T-helper 1 cell (primary cell): ENCODE measurements around the gene VTCN1.

Experiments
- DNase-seq, 5 donors: peaks; one replicate each; pipeline ENCODE4 v3.0.0-alpha.2; 2012 to 2020

Gene VTCN1

GRCh38 chr1:117208580-117208979 lies 2.1 kb downstream of the VTCN1 start:
- DNase-seq = no peak

DNA sequence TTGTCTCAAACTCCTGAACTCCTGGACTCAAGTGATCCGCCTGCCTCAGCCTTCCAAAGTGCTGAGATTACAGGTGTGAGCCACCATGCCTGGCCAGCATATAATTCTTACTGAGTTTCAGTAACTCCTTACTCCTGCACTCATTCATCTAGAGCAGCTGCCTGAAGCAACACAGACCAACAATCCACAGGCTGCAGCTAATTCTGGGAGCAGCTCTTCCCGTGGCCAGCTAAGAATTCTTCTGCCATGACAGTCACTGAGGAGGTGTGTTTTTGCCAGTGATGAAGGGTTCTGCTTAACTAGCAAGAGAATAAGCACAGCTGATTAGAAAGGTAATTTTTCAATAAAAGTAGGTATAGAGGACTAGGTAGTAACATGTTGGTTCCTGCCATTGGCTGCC lies 5.4 kb downstream of the VTCN1 start:
- DNase-seq = no peak

DNA sequence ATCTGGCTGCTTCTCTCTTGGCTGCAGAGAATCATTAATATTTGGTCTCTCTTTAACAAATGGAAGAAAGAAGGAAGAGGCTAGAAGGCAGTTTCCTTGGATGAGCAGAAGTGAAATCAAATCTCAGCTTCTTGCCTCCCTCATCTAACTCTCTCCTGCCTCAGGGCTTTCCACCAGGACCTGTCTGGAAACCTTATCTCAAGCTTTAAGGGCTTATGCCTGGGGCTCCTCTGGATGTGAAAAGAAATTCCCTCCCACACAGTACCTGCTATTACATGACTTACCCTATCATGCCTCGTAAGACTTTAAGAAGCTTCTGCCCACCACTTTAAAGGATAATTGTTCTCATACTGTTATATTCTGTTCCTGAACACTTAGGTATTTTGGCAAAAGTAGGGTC lies 8.9 kb downstream of the VTCN1 start:
- DNase-seq = no peak

DNA sequence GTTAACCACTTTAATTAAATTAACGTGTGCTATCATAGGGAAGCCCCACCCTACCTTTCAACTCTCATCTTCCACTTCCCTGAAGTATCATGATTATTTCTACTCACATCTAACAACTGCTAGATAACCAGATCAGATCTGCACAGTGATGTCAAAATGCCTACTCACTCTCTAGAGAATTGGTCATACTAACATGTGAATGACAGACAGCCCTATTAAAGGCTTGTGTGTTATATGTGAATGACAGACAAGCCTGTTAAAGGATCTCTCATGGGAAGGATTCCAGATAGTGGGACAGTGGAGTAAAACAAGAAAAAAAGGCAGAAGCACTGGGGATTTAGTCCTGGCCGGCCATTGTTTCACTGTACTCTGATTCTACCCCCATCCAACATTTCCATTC lies 12.6 kb downstream of the VTCN1 start:
- DNase-seq = no peak

DNA sequence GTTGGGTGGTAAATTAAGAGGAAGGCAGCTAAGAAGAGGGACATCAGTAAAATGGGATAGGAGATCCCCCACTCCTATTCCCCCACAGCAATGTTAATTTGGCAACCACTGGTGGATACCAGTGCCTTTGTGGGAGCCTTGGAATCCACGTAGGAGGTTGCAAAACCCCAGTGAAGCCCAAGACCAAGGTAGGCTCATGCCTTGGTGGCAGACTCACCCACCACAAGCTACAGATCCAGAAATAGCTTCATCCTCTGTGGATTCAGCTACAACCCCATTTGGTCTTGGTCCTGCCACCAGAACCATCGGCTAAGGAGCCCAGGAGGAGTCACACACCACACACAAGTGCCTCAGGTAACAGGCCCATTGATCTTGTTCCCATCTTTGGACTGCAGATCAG lies 21.0 kb downstream of the VTCN1 start:
- DNase-seq = no peak

- no peak for DNase-seq
These were observed 21.8 kb downstream of the VTCN1 start for GRCh38 chr1:117188816-117189437.

DNA sequence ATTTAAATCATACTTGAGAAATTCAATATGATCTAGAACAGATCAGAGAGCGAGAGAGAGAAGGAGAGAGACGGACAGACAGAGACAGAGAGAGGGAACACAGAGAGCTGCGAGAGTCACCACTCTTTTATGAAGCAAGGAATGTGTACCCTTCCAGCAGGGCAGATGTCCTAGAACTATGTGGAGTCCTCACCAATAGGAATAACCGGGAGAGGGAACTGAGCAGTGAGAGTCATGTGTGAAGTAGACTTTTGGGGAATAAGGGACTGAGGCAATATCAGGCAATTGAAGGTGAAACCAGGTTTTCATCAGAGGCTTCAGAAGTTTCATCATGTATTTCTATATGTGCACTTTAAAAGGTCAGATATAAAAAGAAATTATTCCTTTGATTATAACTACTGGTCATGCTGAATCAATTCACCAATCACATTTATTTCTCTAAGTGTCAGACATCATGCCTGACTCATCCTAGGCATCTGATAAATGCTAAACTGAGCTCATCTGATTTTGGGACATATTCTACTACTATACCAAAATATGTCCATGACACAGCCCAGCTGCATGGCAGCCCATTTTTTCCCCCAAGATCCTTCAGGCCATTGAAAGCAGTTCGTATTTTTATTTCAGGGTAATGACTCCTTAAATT lies 22.4 kb downstream of the VTCN1 start:
- DNase-seq = no peak

DNA sequence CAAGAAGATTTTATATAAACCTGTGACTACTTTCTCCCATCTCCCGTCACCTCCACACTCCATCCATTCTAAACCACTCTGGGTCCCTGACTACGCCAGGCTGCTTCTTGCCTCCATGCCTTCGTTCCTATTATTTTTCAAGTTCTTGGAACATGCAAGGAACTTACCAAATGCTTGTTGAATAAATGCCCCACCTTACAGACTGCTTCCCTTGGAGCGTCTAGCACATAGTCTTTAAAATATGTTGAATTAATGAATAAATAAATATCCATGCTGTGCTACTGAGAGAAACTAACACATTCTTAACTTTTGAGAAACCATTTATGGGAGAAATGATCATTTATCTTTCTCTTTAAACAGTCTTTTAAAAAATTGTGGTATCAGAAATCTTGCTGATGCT lies 27.6 kb downstream of the VTCN1 start:
- no peak for DNase-seq

DNA sequence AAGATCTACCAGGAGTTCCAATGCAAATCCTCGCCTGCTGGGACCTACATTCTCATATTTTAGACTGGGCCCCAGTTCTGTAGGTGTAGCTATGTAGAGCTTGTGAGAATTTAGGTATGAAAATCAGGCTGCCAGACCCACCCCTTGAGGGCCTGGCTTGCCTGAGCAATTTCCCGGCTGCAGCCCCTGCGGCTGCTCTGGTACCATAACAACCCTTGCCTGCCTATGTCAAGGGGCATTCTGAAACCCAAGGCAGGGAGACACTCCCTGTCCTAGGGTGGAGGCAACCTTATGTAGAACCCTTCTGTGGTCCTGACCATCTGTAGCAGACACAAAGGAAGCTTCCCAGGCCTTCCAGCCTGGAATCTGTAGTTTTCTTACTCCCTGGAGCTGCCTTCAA lies 28.4 kb downstream of the VTCN1 start:
- DNase-seq = no peak

- no peak for DNase-seq
These were observed 29.1 kb downstream of the VTCN1 start for GRCh38 chr1:117181630-117182041.

GRCh38 chr1:117180147-117180967 lies 30.4 kb downstream of the VTCN1 start:
- no peak for DNase-seq

GRCh38 chr1:117179471-117179870 lies 31.3 kb downstream of the VTCN1 start:
- DNase-seq = no peak

DNA sequence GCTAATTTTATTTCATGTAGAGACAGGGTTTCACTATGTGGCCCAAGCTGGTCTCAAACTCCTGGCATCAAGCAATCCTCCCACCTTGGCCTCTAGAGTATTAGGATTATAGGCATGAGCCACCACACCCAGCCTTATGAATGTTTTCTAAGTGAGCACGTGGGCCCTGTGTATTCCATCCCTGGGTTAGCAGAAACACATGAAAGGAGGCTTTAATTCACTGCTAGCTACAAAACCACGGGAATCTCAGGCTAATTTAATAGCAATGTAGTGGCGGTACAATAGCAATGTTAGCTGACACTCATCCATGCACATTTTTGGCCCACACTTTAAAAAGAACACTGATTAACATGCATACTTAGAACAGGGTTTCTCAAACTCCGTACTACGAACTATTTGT lies 32.0 kb downstream of the VTCN1 start:
- DNase-seq = no peak

GRCh38 chr1:117177376-117177775 lies 33.4 kb downstream of the VTCN1 start:
- no peak for DNase-seq

DNA sequence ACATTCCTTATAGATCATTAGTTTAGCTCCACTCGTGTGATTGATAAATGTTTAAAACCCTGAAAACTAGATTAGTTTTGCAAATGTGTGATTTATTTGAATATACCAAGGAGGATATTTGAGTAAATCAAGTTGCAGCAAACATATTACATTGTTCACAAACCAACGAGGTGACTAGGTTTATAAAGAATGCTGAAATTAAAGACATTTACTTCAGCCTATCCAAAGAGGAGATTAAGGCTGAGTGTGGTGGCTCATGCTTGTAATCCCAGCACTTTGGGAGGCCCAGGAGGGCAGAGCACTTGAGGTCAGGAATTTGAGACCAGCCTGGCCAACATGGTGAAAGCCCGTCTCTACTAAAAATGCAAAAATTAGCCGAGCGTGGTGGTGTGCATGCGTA lies 34.1 kb downstream of the VTCN1 start:
- no peak for DNase-seq

DNA sequence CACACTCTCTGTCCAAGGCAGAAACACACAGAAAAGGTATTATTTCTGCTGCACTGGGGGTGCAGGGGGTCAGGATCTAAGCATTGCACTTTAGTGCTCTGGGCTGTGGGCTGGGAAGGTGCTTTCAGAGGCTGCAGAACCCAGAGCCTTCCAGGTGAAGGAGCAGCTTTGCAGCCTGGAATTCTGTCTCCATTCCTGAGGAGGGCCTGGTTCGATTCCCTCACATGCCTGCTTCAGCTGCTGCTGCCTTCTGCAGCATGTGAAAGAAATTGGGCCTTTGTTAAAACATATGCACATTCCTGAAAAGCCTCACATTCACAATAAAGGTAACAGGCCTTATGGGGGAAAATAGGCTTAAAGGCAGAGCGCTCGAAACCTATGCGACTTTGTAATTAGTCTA lies 35.9 kb downstream of the VTCN1 start:
- no peak for DNase-seq

DNA sequence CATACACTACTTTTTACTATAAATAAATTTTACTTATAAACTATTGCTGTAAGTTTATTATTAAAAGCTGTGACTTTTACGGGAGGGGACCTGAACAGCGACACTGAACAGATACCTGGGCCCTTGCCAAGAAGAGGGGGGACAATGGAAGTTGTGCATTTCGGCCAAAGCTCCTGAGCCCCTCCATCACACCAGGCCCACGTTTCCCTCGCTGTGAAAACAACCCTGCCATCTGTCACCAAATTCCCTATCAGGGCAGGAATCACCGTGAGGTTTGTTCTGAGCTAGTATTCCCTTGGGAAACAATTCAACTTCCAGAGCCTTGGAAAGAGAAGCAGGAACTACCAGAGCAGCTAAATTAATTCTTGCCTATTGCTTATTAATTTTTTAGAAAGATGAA lies 37.0 kb downstream of the VTCN1 start:
- no peak for DNase-seq

GRCh38 chr1:117173006-117173405 lies 37.7 kb downstream of the VTCN1 start:
- DNase-seq = no peak

- DNase-seq = no peak
These were observed 38.7 kb downstream of the VTCN1 start for GRCh38 chr1:117171900-117172511.

GRCh38 chr1:117169871-117170596 lies 40.7 kb downstream of the VTCN1 start:
- no peak for DNase-seq

GRCh38 chr1:117167402-117167801 lies 43.3 kb downstream of the VTCN1 start:
- DNase-seq = no peak

DNA sequence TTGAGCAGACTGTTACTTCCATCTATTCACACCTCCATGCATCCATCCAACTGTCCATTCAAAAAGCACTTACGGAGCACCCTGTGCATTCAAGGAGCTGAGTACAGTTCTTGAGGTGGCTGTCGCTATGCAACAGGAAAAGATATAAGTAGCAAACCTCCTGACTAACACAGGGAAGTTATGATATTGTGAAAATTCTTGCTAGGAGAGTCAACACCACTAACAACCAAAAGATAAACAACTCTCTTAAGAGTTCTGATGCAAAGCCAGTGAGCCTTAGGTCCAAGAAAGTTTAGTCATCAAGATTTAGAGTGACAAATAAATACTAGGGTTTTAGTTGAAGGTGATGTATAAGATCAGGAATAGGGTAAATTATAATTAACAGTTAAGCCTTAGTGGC lies 44.7 kb downstream of the VTCN1 start:
- DNase-seq = no peak

- DNase-seq = no peak
These were observed 46.5 kb downstream of the VTCN1 start for GRCh38 chr1:117164209-117164608.
